ENCODE results near the gene AOPEP. TPM values are rescaled to one million over a fixed set of nuclear protein-coding genes. Genes with fewer than 3 reads are reported as not detected.

Gene AOPEP
- total and polyA plus RNA-seq, 4 donors = 29.0 to 121 (median 60.0) TPM

DNA sequence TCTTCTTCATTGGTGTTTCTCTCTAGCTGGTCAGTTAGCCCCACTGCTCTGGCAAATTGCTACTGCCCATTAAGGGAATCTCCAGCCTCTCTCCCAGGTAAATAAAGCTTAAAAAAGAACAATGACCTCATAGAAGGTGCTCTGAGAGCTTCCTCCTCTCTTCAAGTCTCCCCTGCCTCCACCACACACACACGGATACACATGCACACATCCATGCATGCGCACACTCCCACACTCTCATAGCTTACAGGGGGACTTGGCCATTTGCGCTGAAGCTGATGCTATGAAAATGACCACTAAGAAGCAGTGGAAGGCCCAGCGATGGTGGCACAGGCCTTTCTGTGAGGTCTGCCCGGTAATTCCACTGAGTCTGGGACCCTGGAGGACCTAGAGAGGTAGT lies 250.9 kb downstream of the AOPEP start:
- TF ChIP-seq, protein P1, sequence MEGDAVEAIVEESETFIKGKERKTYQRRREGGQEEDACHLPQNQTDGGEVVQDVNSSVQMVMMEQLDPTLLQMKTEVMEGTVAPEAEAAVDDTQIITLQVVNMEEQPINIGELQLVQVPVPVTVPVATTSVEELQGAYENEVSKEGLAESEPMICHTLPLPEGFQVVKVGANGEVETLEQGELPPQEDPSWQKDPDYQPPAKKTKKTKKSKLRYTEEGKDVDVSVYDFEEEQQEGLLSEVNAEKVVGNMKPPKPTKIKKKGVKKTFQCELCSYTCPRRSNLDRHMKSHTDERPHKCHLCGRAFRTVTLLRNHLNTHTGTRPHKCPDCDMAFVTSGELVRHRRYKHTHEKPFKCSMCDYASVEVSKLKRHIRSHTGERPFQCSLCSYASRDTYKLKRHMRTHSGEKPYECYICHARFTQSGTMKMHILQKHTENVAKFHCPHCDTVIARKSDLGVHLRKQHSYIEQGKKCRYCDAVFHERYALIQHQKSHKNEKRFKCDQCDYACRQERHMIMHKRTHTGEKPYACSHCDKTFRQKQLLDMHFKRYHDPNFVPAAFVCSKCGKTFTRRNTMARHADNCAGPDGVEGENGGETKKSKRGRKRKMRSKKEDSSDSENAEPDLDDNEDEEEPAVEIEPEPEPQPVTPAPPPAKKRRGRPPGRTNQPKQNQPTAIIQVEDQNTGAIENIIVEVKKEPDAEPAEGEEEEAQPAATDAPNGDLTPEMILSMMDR (IDR thresholded peaks at IDR 0.05; ENCODE audit: control extremely low read depth, extremely low read depth) = no peak
- H3K36me3 ChIP-seq (ENCODE audit: control insufficient read depth in 4 of 4, insufficient read depth in 4 of 4, low read length in 4 of 4) = peaks cover 0 to 2% (median 0%) of the 10 kb centered on the region in 4 donors
- ATAC-seq (ENCODE audit: insufficient read depth, low FRiP score) (no peak), DNase-seq (no peak)
- H3K4me1 ChIP-seq (ENCODE audit: control insufficient read depth in 5 of 5, insufficient read depth in 5 of 5, low read length in 5 of 5) = peaks cover 0 to 18% (median 6%) of the 10 kb centered on the region in 5 donors
- H3K27me3 ChIP-seq (ENCODE audit: control insufficient read depth in 3 of 3, insufficient read depth in 3 of 3, low read length in 2 of 3) = no peaks in the 10 kb centered on the region
- H3K9me3 ChIP-seq (ENCODE audit: control insufficient read depth in 4 of 4, insufficient read depth in 3 of 4, low read length in 3 of 4) = no peaks in the 10 kb centered on the region
- H3K27ac ChIP-seq (ENCODE audit: low read depth in 1 of 2, low read length in 1 of 2) = no peak overlapping the region
- H3K9ac ChIP-seq (ENCODE audit: insufficient read depth in 1 of 2, low read length in 2 of 2) = no peak overlapping the region
- WGBS, 2 donors = 96 to 99% methylated on average over 5 of the region's 5 CpGs
- no peak overlapping the region for H3K4me3 ChIP-seq

DNA sequence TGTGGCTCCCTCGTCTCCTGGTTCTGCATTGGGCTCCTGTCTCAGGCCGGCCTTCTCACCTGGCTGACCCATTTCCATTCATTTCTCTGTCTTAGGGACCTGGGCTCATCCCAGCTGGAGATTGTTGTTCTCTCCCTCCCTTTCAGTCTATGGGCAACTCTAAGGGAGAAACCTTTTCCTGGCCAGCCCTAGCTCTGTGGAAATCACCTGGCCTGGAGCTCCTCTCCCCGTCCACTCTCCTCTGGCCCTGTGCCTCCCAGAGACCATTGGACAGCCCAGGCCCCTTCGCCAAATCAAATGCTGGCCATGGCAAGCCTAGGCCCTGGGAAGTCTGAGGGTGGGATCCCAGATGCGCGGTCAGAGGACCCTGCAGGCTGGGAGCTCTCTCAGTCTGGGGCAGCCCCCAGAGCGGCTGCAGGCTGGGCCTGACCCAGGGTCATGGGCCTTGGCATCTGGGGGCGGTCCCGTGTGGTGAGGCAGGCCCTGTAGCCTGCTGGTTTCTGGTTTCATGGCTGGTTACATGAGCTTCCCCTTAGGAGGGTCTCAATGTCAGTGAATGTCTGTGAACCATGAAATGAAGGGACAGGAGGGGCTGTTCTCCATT lies 253.5 kb downstream of the AOPEP start:
- H3K27me3 ChIP-seq (ENCODE audit: control insufficient read depth in 3 of 3, insufficient read depth in 3 of 3, low read length in 2 of 3) = no peaks in the 10 kb centered on the region
- H3K4me1 ChIP-seq (ENCODE audit: control insufficient read depth in 5 of 5, insufficient read depth in 5 of 5, low read length in 5 of 5) = peaks cover 0 to 9% (median 3%) of the 10 kb centered on the region in 5 donors
- H3K9me3 ChIP-seq (ENCODE audit: control insufficient read depth in 4 of 4, insufficient read depth in 3 of 4, low read length in 3 of 4) = no peaks in the 10 kb centered on the region
- no peak overlapping the region for H3K9ac ChIP-seq (ENCODE audit: insufficient read depth in 1 of 2, low read length in 2 of 2)
- DNase-seq (no peak), ATAC-seq (ENCODE audit: insufficient read depth, low FRiP score) (no peak)
- H3K4me3 ChIP-seq = no peak overlapping the region
- TF ChIP-seq, protein P1 (IDR thresholded peaks at IDR 0.05; ENCODE audit: control extremely low read depth, extremely low read depth) = no peak
- 96 to 97% methylated on average over 9 of the region's 9 CpGs for WGBS, 2 donors
- H3K36me3 ChIP-seq (ENCODE audit: control insufficient read depth in 4 of 4, insufficient read depth in 4 of 4, low read length in 4 of 4) = peaks cover 0 to 4% (median 0%) of the 10 kb centered on the region in 4 donors
- no peak overlapping the region for H3K27ac ChIP-seq (ENCODE audit: low read depth in 1 of 2, low read length in 1 of 2)

DNA sequence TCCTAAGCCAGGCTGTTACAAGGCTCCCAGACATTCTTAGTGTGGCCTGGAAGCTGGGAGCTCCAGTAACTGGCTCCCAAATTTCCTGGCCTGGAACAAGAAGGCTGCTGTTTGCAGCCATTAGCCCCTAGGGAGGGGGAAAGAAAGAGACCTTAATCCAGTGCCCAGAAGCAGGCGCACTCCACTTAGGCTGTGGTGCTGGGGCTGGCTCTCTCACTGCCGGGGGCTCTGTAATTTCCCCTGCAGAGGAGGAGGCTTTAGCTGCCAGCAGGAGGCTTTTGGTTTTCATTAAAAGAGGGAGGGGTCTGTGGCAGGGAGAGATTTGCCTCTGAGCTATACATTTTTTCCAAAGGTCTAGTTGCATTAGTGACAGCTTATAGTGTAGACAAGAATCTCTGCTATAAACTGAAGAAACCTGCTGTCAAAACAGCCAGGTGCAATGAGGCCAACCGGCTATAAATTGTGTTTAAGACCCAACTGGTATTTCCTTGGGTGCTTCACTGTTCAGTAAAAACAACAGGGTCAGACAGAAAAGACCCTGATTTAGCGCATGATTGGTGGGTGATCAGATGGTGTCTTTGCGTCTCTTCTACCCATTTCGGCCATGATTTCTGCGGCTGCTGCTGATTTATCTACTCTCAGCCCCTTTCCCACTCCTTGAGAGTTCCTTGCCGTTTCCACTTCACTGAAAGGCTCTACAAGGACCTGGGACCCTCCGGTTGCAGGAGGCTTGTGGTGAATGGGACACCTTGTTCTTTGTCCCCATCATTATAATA lies 254.6 kb downstream of the AOPEP start:
- Histone ChIP-seq H3K9me3 (ENCODE audit: control insufficient read depth in 4 of 4, insufficient read depth in 3 of 4, low read length in 3 of 4) (no peaks in the 10 kb centered on the region), H3K27me3 (ENCODE audit: control insufficient read depth in 3 of 3, insufficient read depth in 3 of 3, low read length in 2 of 3) (no peaks in the 10 kb centered on the region), H3K4me3 (no peak overlapping the region), H3K9ac (ENCODE audit: insufficient read depth in 1 of 2, low read length in 2 of 2) (no peak overlapping the region), H3K27ac (ENCODE audit: low read depth in 1 of 2, low read length in 1 of 2) (no peak overlapping the region), H3K36me3 (ENCODE audit: control insufficient read depth in 4 of 4, insufficient read depth in 4 of 4, low read length in 4 of 4) (peaks cover 0 to 4% (median 0%) of the 10 kb centered on the region in 4 donors), H3K4me1 (ENCODE audit: control insufficient read depth in 5 of 5, insufficient read depth in 5 of 5, low read length in 5 of 5) (peaks cover 0 to 1% (median 0%) of the 10 kb centered on the region in 5 donors)
- ATAC-seq (ENCODE audit: insufficient read depth, low FRiP score) (no peak), DNase-seq (no peak)
- TF ChIP-seq, protein P1 (IDR thresholded peaks at IDR 0.05; ENCODE audit: control extremely low read depth, extremely low read depth) = no peak
- 96 to 97% methylated on average over 9 of the region's 9 CpGs for WGBS, 2 donors
